ENCODE data around the gene VAV2. TPM values are rescaled to one million over a fixed set of nuclear protein-coding genes. Genes with fewer than 3 reads are reported as not detected.

The VAV2 gene
- total RNA-seq, 6 experiments from 2014 or later: 17.6 to 24.5 (median 21.7) TPM

DNA sequence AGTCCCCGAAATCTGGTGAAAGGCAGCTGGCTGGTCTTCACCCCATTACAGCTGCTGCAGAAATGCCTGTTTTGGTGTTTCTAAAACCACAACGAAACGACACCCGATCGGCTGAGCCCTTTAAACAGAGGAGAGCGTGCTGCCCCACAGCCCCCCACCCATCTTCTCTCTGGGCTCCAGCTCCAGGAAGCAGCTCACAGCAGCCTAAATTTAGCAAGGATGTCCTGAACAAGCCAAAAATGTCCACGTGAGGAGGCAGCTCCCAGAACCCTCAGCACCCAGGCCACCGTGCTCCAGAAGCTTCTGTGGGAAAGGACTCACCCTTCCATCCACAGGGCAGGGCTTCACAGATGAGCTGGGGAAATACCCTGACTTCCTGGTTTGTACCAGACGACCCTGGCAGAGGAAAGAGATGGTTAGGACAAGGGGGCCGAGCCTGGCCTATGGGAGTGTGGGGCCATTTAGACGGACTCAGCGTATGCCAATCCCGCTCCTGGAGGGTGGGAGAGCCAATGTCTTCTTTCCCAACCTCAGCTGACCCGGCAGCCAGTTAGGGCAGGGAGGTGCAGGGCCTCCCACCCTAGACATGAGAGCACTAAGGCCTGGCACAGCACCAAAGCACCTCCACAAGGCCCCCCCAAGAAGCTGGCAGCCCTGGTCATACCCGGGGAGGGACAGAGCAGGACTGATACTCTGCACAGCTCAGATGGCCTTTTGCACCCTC lies 214.9 kb downstream of the VAV2 start:
- no peak for DNase-seq
- Mint-ChIP-seq H3K36me3 (ENCODE audit: low read depth) (peaks cover 24% of the 10 kb centered on the region), H3K4me3 (no peak overlapping the region), H3K9me3 (peaks cover 15% of the 10 kb centered on the region), H3K4me1 (ENCODE audit: low read depth) (no peaks in the 10 kb centered on the region), H3K27ac (no peak overlapping the region), H3K27me3 (ENCODE audit: insufficient read depth) (peaks cover 4% of the 10 kb centered on the region)
- TF ChIP-seq, protein P1, sequence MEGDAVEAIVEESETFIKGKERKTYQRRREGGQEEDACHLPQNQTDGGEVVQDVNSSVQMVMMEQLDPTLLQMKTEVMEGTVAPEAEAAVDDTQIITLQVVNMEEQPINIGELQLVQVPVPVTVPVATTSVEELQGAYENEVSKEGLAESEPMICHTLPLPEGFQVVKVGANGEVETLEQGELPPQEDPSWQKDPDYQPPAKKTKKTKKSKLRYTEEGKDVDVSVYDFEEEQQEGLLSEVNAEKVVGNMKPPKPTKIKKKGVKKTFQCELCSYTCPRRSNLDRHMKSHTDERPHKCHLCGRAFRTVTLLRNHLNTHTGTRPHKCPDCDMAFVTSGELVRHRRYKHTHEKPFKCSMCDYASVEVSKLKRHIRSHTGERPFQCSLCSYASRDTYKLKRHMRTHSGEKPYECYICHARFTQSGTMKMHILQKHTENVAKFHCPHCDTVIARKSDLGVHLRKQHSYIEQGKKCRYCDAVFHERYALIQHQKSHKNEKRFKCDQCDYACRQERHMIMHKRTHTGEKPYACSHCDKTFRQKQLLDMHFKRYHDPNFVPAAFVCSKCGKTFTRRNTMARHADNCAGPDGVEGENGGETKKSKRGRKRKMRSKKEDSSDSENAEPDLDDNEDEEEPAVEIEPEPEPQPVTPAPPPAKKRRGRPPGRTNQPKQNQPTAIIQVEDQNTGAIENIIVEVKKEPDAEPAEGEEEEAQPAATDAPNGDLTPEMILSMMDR (IDR thresholded peaks at IDR 0.05): no peak

DNA sequence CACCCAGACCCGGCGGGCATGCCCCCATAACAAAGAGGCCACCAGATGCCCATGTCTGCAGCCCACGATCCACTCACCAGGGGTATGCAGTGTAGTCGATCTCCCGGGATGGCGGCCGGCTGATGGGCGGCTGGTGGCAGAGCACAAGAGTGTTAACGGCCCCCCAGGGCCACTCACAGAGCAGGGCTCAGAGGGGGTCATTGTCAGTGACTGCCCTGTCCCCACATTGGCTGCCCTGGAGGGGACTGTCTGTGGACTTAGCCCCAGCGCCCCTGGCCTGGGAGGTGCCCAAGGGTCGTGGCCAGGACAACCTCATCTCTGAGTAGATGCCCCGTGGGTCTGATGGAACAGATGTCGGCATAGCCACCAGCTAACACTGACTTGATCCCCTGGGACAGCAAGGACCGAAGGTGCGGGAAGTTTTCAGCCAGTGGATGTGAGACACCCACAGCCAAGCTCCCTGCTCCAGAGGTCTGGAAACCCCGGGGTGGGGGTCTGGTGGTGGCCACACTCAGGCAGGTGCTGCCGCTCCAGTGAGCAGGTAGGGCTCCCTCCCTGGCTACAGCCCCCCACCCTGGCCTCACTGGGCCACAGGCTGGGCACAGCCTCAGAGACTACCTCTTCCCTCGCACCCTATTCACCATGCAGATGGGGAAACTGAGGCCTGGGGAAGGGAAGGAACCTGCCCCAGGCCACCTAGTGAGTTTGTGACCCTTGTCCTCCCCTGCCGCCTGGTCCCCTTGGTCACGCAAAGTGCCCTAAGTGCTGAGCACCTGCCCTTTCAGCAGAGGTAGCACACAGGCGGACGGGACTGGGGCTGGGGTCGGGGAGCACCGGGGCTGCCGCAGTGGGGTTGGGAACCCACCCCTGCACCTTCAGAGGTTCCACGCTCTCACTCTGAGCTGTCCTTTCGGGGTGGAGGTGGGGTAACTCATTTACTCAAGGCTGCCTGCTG lies 215.9 kb downstream of the VAV2 start:
- no peak for DNase-seq
- Mint-ChIP-seq H3K36me3 (ENCODE audit: low read depth) (peaks cover 24% of the 10 kb centered on the region), H3K9me3 (peaks cover 15% of the 10 kb centered on the region), H3K27me3 (ENCODE audit: insufficient read depth) (peaks cover 6% of the 10 kb centered on the region), H3K27ac (no peak overlapping the region), H3K4me3 (no peak overlapping the region), H3K4me1 (ENCODE audit: low read depth) (no peaks in the 10 kb centered on the region)
- TF ChIP-seq, protein P1 (IDR thresholded peaks at IDR 0.05): no peak

DNA sequence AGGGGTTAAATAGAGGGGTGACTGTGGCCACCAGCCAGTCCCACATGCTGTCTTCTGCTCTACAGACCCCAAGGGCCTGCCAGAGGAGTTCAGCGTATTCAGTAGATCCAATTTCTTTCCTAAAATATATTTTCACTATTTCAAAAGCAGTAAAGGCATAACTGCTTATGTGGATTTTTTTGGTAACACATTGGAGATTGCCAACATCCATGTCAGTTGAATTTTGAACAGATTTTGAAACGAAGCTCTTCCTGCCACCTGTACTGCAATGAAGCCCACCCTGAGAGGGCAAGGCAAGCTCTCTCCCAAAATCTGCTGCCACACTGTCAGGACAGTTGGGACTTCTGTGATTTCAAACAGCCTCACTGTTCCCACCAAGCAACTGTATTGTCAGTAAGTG lies 216.8 kb downstream of the VAV2 start:
- Mint-ChIP-seq H3K4me3 (no peak overlapping the region), H3K36me3 (ENCODE audit: low read depth) (peaks cover 29% of the 10 kb centered on the region), H3K4me1 (ENCODE audit: low read depth) (no peaks in the 10 kb centered on the region), H3K9me3 (peaks cover 15% of the 10 kb centered on the region), H3K27ac (no peak overlapping the region), H3K27me3 (ENCODE audit: insufficient read depth) (peaks cover 2% of the 10 kb centered on the region)
- DNase-seq: no peak
- TF ChIP-seq, protein P1 (IDR thresholded peaks at IDR 0.05): no peak

- Mint-ChIP-seq H3K9me3 (peaks cover 15% of the 10 kb centered on the region), H3K36me3 (ENCODE audit: low read depth) (peaks cover 29% of the 10 kb centered on the region), H3K27ac (no peak overlapping the region), H3K4me1 (ENCODE audit: low read depth) (no peaks in the 10 kb centered on the region), H3K27me3 (ENCODE audit: insufficient read depth) (peaks cover 2% of the 10 kb centered on the region), H3K4me3 (no peak overlapping the region)
- TF ChIP-seq, protein P1 (IDR thresholded peaks at IDR 0.05): no peak
- DNase-seq: no peak
These were observed 217.3 kb downstream of the VAV2 start for GRCh38 chr9:133774799-133775198.

- Mint-ChIP-seq H3K27ac (no peak overlapping the region), H3K4me3 (no peak overlapping the region), H3K4me1 (ENCODE audit: low read depth) (no peaks in the 10 kb centered on the region), H3K36me3 (ENCODE audit: low read depth) (peaks cover 29% of the 10 kb centered on the region), H3K27me3 (ENCODE audit: insufficient read depth) (peaks cover 2% of the 10 kb centered on the region; the same call in 1 of the 2 replicates), H3K9me3 (peaks cover 15% of the 10 kb centered on the region)
- TF ChIP-seq, protein P1 (IDR thresholded peaks at IDR 0.05): no peak
- DNase-seq: no peak
These were observed 218.1 kb downstream of the VAV2 start for GRCh38 chr9:133773889-133774655.
